Measurements from ENCODE around the gene MBOAT1.

DNA sequence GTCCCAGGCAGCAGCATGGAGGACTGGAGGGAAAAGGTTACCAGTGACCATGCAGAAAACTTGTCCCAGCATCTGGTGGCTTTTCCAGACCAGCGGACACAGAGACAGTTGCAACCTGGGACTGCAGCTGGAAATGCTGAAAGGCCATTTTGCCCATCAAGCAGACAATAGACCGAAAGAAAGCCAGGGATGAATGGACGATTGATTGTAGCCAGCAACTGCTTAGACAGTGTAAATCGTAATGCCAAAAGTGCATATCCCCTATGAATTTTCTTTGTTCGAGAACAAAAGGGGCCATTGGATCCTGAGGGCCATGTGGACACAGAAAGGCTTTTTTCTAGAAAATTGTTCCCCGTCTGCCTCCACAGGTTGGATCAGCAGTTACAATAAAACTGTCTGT is 115.7 kb downstream of the MBOAT1 start:
- no peak for TF ChIP-seq ZBTB7A (tag by site-specific recombination; IDR thresholded peaks at IDR 0.05; ENCODE audit: low read depth)
- TF ChIP-seq ZNF791 (tag by site-specific recombination; IDR thresholded peaks at IDR 0.05): no peak
- TF ChIP-seq YY1 (tag by site-specific recombination; IDR thresholded peaks at IDR 0.05): no peak
- no peak for TF ChIP-seq ZBTB11 (tag by site-specific recombination; conservative IDR thresholded peaks at IDR 0.05; ENCODE audit: low read depth)
- no peak for TF ChIP-seq ZNF776 (tag by site-specific recombination; IDR thresholded peaks at IDR 0.05; ENCODE audit: borderline replicate concordance)

Data from HEK293 (cell line).